Lower leg skin (tissue), 3 donors: ENCODE results near the gene ETV5.
"Not testable (repeated sequence)": the region's sequence is repeated elsewhere in the genome, so short reads cannot be mapped to it uniquely, and the experiment has no call there.

Experiments used
- CTCF ChIP-seq, 3 donors: fragments of 450-650 bp; IDR thresholded peaks; one replicate each; pipeline ENCODE4 v1.5.1; 2016; ENCODE audit warnings: antibody characterized with exemption in 3 of 3, mild to moderate bottlenecking in 3 of 3, moderate library complexity in 2 of 3
- POLR2A ChIP-seq, 2 donors: fragments of 450-650 bp; IDR thresholded peaks; one replicate each; pipeline ENCODE4 v1.6.1; 2016 to 2017; ENCODE audit warnings: antibody characterized with exemption in 2 of 2, mild to moderate bottlenecking in 1 of 2, moderate library complexity in 1 of 2

- not testable (repeated sequence) for TF ChIP-seq POLR2A, CTCF (IDR thresholded peaks at IDR 0.05)
Measured at GRCh38 chr3:186021250-186021649, 87.6 kb downstream of the ETV5 start.
